GM12878 (cell line): ENCODE data around the gene CYP26B1. TPM values are rescaled to one million over a fixed set of nuclear protein-coding genes. Genes with fewer than 3 reads are reported as not detected.

Source experiments
- ATAC-seq: fragments of 200-7000 bp; cut with Tn5 transposase; 3 replicates; pipeline ENCODE4 v1.9.1; 2020; ENCODE audit warnings: mild to moderate bottlenecking, moderate library complexity
- BruUV-seq: library from RNA; stranded (reverse); fragments of 400-500 nt; replicated peaks from 2 replicates; lab custom pipeline; 2021; lab: Mats Ljungman, UMichigan
- CTCF ChIA-PET: fragments of 300-600 bp; sonication (Branson Sonifier 250); formaldehyde crosslinking; extraction: SDS; loops from one replicate; lab custom pipeline; 2021; ENCODE audit warnings: inconsistent platforms; lab: Yijun Ruan, JAX
- POLR2A ChIA-PET: fragments of 350-600 bp; formaldehyde crosslinking; extraction: SDS; loops from one replicate; lab custom pipeline; 2021; ENCODE audit warnings: inconsistent platforms; lab: Charles Lee
- RAD21 ChIA-PET: fragments of 300-600 bp; sonication (Branson Sonifier 250); formaldehyde crosslinking; loops from one replicate; lab custom pipeline; 2023; ENCODE audit warnings: antibody characterized with exemption; ENCODE audit not compliant: unreplicated experiment; lab: Charles Lee
- SMC1A ChIA-PET: fragments of 300-600 bp; sonication (Branson Sonifier 250); formaldehyde crosslinking; loops from one replicate; lab custom pipeline; 2023; ENCODE audit not compliant: unreplicated experiment, uncharacterized antibody; lab: Charles Lee
- DNase-seq: peaks from one replicate; pipeline ENCODE4 v3.0.0-alpha.2; 2011; ENCODE audit warnings: low read depth, low spot score
- FAIRE-seq: peaks from 3 replicates; lab custom pipeline; 2011; peaks lifted over from hg19 to GRCh38; lab: Jason Lieb, UNC
- H2AFZ ChIP-seq: 2 replicates; pipeline ENCODE4 v1.6.0; 2011; ENCODE audit warnings: low read depth, low read length, control low read depth; ENCODE audit not compliant: control insufficient read depth
- H3K27ac ChIP-seq: 2 replicates; pipeline ENCODE4 v1.5.1; 2011; ENCODE audit warnings: control low read depth; ENCODE audit not compliant: control insufficient read depth, insufficient read depth
- H3K27me3 ChIP-seq, 2 experiments: replicated peaks in 1 of 2; 2 replicates each; pipeline versions ENCODE4 v1.6.0 to v1.6.1; 2011; ENCODE audit warnings: low read length in 1 of 2; ENCODE audit not compliant: control insufficient read depth in 2 of 2, insufficient read depth in 2 of 2
- H3K36me3 ChIP-seq, 2 experiments: 2 replicates each; pipeline ENCODE4 v1.5.1; 2011; ENCODE audit warnings: low read length in 1 of 2; ENCODE audit not compliant: control insufficient read depth in 2 of 2, insufficient read depth in 2 of 2
- H3K4me1 ChIP-seq: 2 replicates; pipeline ENCODE4 v1.6.1; 2011; ENCODE audit warnings: mild to moderate bottlenecking, low read length, moderate library complexity, mixed read lengths; ENCODE audit not compliant: control insufficient read depth, insufficient read depth
- H3K4me2 ChIP-seq: 2 replicates; pipeline ENCODE4 v1.6.0; 2011; ENCODE audit warnings: control low read depth; ENCODE audit not compliant: control insufficient read depth, insufficient read depth
- H3K4me3 ChIP-seq: fragments of 200-600 bp; sonication (generic); 2 replicates; pipeline ENCODE4 v1.5.1; 2016
- H3K79me2 ChIP-seq: 2 replicates; pipeline ENCODE4 v1.6.0; 2011; ENCODE audit warnings: low read length; ENCODE audit not compliant: control insufficient read depth, insufficient read depth
- H3K9ac ChIP-seq: 2 replicates; pipeline ENCODE4 v1.8.0; 2011; ENCODE audit warnings: low read length, control low read depth, mixed read lengths; ENCODE audit not compliant: control insufficient read depth, insufficient read depth
- H3K9me3 ChIP-seq: replicated peaks from 3 replicates; pipeline ENCODE4 v1.5.1; 2011; ENCODE audit warnings: mild to moderate bottlenecking, low read length; ENCODE audit not compliant: control insufficient read depth, insufficient read depth
- H4K20me1 ChIP-seq: 2 replicates; pipeline ENCODE4 v1.6.0; 2011; ENCODE audit not compliant: control insufficient read depth, insufficient read depth
- CBX5 ChIP-seq: sonication (generic); IDR thresholded peaks from 2 replicates; pipeline ENCODE4 v1.6.1; 2016; ENCODE audit warnings: low read depth, moderate library complexity, mild to moderate bottlenecking, inconsistent platforms
- ESRRA ChIP-seq: IDR thresholded peaks from 2 replicates; pipeline ENCODE4 v1.6.1; 2012; ENCODE audit warnings: mild to moderate bottlenecking, low read length, improper control_type of control experiment
- FOXK2 ChIP-seq: fragments of 450-650 bp; IDR thresholded peaks from 2 replicates; pipeline ENCODE4 v1.6.1; 2017; ENCODE audit warnings: mild to moderate bottlenecking, moderate library complexity
- JUND ChIP-seq: IDR thresholded peaks from 2 replicates; pipeline ENCODE4 v1.6.1; 2012; ENCODE audit warnings: low read depth, mild to moderate bottlenecking, low read length, improper control_type of control experiment, moderate library complexity
- KAT2A ChIP-seq: conservative IDR thresholded peaks from 2 replicates; pipeline ENCODE4 v1.6.1; 2011; ENCODE audit warnings: low read depth, low read length; ENCODE audit not compliant: control insufficient read depth
- NBN ChIP-seq: fragments of 450-650 bp; IDR thresholded peaks from 2 replicates; pipeline ENCODE4 v1.6.1; 2016
- POU2F2 ChIP-seq: IDR thresholded peaks from 3 replicates; pipeline ENCODE4 v1.6.1; 2011; ENCODE audit warnings: low read depth, mild to moderate bottlenecking, low read length, borderline replicate concordance
- RFX5 ChIP-seq: IDR thresholded peaks from 2 replicates; pipeline ENCODE4 v1.6.1; 2011; ENCODE audit warnings: low read depth, low read length, improper control_type of control experiment
- SIN3A ChIP-seq: IDR thresholded peaks from 2 replicates; pipeline ENCODE4 v1.6.1; 2012; ENCODE audit warnings: low read depth, low read length, improper control_type of control experiment
- SMARCA5 ChIP-seq: fragments of 450-650 bp; IDR thresholded peaks from 2 replicates; pipeline ENCODE4 v1.6.1; 2017; ENCODE audit warnings: mild to moderate bottlenecking
- STAT3 ChIP-seq: IDR thresholded peaks from 2 replicates; pipeline ENCODE4 v1.6.1; 2011; ENCODE audit warnings: low read depth, low read length, improper control_type of control experiment
- ZNF207 ChIP-seq: fragments of 450-650 bp; IDR thresholded peaks from 2 replicates; pipeline ENCODE4 v1.6.1; 2014; ENCODE audit warnings: antibody characterized with exemption, mild to moderate bottlenecking, borderline replicate concordance
- ZNF24 ChIP-seq: fragments of 450-650 bp; IDR thresholded peaks from 2 replicates; pipeline ENCODE4 v1.6.1; 2017; ENCODE audit warnings: antibody characterized with exemption, mild to moderate bottlenecking
- WGBS: methylation state at CpG from one replicate; pipeline ENCODE4 v1.1.6; 2016; ENCODE audit warnings: low lambda C conversion rate; ENCODE audit not compliant: insufficient replicate concordance, insufficient coverage; ENCODE audit errors: missing lambda C conversion rate; 5-methylcytosine and 5-hydroxymethylcytosine counted together
- in situ Hi-C: fragments of 300-500 bp; cut with MboI; formaldehyde crosslinking; loops from 9 replicates; pipeline ENCODE4 v1.14.3; 2018; ENCODE audit warnings: mixed read lengths
- intact Hi-C: fragments of 100-400 bp; cut with micrococcal nuclease; formaldehyde crosslinking; loops from one replicate; pipeline ENCODE4 v1.14.2; 2022; ENCODE audit not compliant: unreplicated experiment
- polyA plus RNA-seq, 11 experiments: library from polyadenylated mRNA; depleted of rRNA in 4 of 11; unstranded in 6 of 11; stranded (reverse) in 5 of 11; fragments of >200 nt; fragmentation: Nextera tagmentation in 4 of 11; fragmentation: Illumina TruSeq in 1 of 11; extraction: Ambion mirVana in 4 of 11; extraction: Trizol in 1 of 11; gene quantifications; 1 replicate in 1 of 11; 2 replicates in 10 of 11; pipeline versions ENCODE4 v1.2.1 to v1.2.3, GENCODE V29; 2011 to 2016; ENCODE audit warnings: inconsistent platforms in 2 of 11, missing spikeins in 2 of 11, low read depth in 1 of 11
- total RNA-seq, 4 experiments: library from RNA; depleted of rRNA in 3 of 4; stranded (reverse); fragments of >200 nt in 3 of 4; fragmentation: Illumina TruSeq in 1 of 4; extraction: Trizol in 1 of 4; gene quantifications; 2 replicates each; pipeline versions ENCODE4 v1.2.1 to v1.2.3, GENCODE V29; 2013 to 2021
- TF ChIP-seq, protein P1 (sequence below): IDR thresholded peaks from 2 replicates; pipeline ENCODE4 v1.6.1; 2011; ENCODE audit warnings: low read depth, low read length, improper control_type of control experiment, borderline replicate concordance
- TF ChIP-seq, protein P2 (sequence below): fragments of 150-350 bp; IDR thresholded peaks from 2 replicates; pipeline ENCODE4 v1.6.1; 2016; ENCODE audit warnings: low read depth, low read length
- TF ChIP-seq, protein P3 (sequence below): fragments of 450-650 bp; IDR thresholded peaks from 2 replicates; pipeline ENCODE4 v1.6.1; 2017; ENCODE audit warnings: low read depth, mild to moderate bottlenecking, moderate library complexity
- TF ChIP-seq, protein P4 (sequence below): fragments of 450-650 bp; IDR thresholded peaks from 2 replicates; pipeline ENCODE4 v1.6.1; 2016; ENCODE audit warnings: mild to moderate bottlenecking

CYP26B1 gene
- total and polyA plus RNA-seq, 10 of the 15 experiments (the other 5 are each of a cell fraction or from before 2014, with no cell fraction given): not detected

DNA sequence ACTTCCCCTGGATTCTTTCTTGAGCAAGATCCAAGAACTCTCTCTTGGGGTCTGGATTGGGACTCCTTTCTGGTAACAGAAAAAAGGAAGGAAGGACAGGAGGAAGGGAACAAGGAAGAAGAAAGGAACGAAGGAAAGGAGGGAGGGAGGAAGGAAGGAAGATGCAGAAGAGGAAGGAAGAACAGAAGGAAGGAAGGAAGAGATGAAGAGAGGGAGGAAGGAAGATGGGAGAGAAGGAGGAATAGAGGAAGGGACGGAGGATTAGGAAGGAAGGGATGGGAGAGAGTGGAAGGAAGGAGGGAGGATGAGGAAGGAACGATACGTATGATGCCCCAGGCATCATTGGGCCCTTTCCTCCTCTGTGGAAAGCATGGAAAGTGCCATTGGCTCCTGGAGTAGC is 58.6 kb downstream of the CYP26B1 start:
- no peak for ATAC-seq
- no peaks in the 10 kb centered on the region for H3K9me3 ChIP-seq
- ChIA-PET POLR2A (no interaction called here), SMC1A (no interaction called here), CTCF (no interaction called here), RAD21 (no interaction called here)
- H3K9ac ChIP-seq: no peak overlapping the region
- no peak overlapping the region for H2AFZ ChIP-seq
- no peak overlapping the region for H3K4me2 ChIP-seq
- intact Hi-C loops (no loop called here), in situ Hi-C loops (no loop called here)
- BruUV-seq: no TSS peak
- H3K27ac ChIP-seq: no peak overlapping the region
- H4K20me1 ChIP-seq: no peaks in the 10 kb centered on the region
- no peak for TF ChIP-seq JUND
- no peak for TF ChIP-seq NBN
- TF ChIP-seq, protein P1, sequence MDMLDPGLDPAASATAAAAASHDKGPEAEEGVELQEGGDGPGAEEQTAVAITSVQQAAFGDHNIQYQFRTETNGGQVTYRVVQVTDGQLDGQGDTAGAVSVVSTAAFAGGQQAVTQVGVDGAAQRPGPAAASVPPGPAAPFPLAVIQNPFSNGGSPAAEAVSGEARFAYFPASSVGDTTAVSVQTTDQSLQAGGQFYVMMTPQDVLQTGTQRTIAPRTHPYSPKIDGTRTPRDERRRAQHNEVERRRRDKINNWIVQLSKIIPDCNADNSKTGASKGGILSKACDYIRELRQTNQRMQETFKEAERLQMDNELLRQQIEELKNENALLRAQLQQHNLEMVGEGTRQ: no peak
- TF ChIP-seq ZNF207: no peak
- no peak for TF ChIP-seq ESRRA
- no peak for TF ChIP-seq ZNF24
- TF ChIP-seq, protein P2, sequence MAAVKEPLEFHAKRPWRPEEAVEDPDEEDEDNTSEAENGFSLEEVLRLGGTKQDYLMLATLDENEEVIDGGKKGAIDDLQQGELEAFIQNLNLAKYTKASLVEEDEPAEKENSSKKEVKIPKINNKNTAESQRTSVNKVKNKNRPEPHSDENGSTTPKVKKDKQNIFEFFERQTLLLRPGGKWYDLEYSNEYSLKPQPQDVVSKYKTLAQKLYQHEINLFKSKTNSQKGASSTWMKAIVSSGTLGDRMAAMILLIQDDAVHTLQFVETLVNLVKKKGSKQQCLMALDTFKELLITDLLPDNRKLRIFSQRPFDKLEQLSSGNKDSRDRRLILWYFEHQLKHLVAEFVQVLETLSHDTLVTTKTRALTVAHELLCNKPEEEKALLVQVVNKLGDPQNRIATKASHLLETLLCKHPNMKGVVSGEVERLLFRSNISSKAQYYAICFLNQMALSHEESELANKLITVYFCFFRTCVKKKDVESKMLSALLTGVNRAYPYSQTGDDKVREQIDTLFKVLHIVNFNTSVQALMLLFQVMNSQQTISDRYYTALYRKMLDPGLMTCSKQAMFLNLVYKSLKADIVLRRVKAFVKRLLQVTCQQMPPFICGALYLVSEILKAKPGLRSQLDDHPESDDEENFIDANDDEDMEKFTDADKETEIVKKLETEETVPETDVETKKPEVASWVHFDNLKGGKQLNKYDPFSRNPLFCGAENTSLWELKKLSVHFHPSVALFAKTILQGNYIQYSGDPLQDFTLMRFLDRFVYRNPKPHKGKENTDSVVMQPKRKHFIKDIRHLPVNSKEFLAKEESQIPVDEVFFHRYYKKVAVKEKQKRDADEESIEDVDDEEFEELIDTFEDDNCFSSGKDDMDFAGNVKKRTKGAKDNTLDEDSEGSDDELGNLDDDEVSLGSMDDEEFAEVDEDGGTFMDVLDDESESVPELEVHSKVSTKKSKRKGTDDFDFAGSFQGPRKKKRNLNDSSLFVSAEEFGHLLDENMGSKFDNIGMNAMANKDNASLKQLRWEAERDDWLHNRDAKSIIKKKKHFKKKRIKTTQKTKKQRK: no peak
- TF ChIP-seq, protein P3, sequence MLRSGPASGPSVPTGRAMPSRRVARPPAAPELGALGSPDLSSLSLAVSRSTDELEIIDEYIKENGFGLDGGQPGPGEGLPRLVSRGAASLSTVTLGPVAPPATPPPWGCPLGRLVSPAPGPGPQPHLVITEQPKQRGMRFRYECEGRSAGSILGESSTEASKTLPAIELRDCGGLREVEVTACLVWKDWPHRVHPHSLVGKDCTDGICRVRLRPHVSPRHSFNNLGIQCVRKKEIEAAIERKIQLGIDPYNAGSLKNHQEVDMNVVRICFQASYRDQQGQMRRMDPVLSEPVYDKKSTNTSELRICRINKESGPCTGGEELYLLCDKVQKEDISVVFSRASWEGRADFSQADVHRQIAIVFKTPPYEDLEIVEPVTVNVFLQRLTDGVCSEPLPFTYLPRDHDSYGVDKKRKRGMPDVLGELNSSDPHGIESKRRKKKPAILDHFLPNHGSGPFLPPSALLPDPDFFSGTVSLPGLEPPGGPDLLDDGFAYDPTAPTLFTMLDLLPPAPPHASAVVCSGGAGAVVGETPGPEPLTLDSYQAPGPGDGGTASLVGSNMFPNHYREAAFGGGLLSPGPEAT: no peak
- TF ChIP-seq, protein P4, sequence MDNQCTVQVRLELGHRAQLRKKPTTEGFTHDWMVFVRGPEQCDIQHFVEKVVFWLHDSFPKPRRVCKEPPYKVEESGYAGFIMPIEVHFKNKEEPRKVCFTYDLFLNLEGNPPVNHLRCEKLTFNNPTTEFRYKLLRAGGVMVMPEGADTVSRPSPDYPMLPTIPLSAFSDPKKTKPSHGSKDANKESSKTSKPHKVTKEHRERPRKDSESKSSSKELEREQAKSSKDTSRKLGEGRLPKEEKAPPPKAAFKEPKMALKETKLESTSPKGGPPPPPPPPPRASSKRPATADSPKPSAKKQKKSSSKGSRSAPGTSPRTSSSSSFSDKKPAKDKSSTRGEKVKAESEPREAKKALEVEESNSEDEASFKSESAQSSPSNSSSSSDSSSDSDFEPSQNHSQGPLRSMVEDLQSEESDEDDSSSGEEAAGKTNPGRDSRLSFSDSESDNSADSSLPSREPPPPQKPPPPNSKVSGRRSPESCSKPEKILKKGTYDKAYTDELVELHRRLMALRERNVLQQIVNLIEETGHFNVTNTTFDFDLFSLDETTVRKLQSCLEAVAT: no peak
- no peak for TF ChIP-seq STAT3
- no peak for TF ChIP-seq KAT2A
- TF ChIP-seq SIN3A: no peak
- no peak for TF ChIP-seq SMARCA5
- TF ChIP-seq FOXK2: no peak
- no peak for TF ChIP-seq POU2F2
- no peak for TF ChIP-seq CBX5
- no peak for TF ChIP-seq RFX5
- no peak overlapping the region for H3K4me3 ChIP-seq
- H3K4me1 ChIP-seq: no peaks in the 10 kb centered on the region
- no peaks in the 10 kb centered on the region for H3K79me2 ChIP-seq
- H3K36me3 ChIP-seq: no peaks in the 10 kb centered on the region
- no peak for FAIRE-seq
- WGBS: 48% methylated on average over 3 of the region's 4 CpGs
- DNase-seq: no peak
- no peaks in the 10 kb centered on the region for H3K27me3 ChIP-seq
